Activated CD8-positive, alpha-beta memory T cell treated with anti-CD3 and anti-CD28 coated beads, Interleukin-2, amount 50 U/mL, for 48 hours (primary cell): Measurements from ENCODE around the gene CASP9.
"Not testable (repeated sequence)": the region's sequence is repeated elsewhere in the genome, so short reads cannot be mapped to it uniquely, and the experiment has no call there.

Experiments used
- DNase-seq: peaks from one replicate; pipeline ENCODE4 v3.0.0-alpha.2; 2020

CASP9 gene

GRCh38 chr1:15466955-15467625 lies 56.9 kb downstream of the CASP9 start:
- not testable (repeated sequence) for DNase-seq

- no peak for DNase-seq
Observed at GRCh38 chr1:15465674-15466073, 58.3 kb downstream of the CASP9 start.

DNA sequence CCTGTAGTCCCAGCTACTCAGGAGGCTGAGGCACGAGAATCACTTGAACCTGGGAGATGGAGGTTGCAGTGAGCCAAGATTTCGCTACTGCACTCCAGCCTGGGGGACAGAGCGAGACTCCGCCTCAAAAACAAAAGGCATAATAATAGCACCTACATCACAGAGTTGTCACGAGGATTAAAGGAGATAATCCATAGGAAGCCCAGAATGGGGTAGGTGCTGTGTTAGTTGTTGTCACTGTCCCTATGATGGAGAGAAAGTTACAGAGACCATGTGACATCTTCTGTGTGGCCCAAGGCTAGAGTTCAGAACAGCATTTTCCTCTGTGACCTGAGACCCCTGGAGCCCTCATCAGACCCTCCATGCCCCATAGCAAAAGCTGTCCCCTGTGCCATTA lies 60.1 kb downstream of the CASP9 start:
- DNase-seq = not testable (repeated sequence)

- not testable (repeated sequence) for DNase-seq
Observed at GRCh38 chr1:15463064-15463800, 60.8 kb downstream of the CASP9 start.

- no peak for DNase-seq
Observed at GRCh38 chr1:15460708-15461095, 63.3 kb downstream of the CASP9 start.

DNA sequence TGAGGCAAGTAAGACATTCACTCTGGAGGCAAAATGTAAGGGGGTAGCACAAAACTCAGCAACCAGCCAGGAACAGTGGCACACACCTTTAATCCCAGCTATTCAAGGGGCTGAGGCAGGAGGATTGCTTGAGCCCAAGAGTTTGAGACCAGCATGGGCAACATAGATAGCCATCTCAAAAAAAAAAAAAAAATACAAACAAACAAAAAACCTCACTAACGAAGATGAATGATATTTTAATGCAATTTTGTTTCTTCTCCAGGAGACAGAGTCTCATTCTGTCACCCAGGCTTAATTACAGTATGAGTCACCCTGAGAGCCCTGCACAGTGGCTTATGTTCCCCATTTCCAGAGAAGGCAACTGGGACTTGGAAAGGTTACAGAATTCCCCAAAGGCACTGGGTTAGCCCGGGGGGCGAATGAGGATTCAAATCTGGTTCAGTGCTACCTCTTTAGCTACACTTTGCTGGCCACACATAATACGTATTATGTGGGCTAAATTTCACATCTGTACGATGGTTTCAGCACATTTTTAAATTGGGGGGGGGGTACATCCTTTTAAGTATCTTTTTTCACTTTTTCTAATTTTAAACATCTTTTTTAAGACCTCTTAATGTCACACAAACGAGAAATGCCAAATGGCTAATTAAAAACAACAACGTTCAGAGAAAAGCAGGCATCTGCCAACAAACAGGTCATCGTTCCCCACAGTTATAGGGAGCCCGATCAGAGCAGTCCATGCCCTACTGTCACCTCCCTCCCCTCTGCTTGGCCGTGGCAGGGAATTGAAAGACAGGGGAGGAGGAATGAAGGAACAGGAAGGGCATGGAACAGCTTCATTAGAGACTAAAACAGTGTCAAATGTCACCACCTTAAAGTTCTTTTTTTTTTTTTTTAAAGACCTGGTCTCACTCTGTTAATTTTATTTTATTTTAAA lies 64.0 kb downstream of the CASP9 start:
- no peak for DNase-seq

- DNase-seq = not testable (repeated sequence)
Observed at GRCh38 chr1:15458388-15458787, 65.6 kb downstream of the CASP9 start.

DNA sequence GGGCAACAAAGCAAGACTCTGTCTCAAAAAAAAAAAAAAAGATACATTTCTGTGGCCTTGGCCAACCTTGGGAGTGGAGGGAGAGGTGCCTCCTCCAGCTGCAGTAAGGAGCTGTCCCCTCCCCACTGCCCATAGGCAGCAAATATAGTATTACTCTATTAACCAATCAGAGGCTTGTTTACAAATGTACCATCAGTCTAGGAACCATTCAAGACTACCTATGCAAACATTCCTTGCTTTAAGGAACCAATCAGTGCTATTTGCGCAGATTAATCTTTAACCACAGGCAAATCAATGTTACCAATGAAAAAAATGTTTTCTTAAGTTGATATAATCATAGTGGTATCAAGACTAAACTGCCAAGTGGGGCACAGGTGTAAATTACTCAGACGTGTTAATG lies 66.4 kb downstream of the CASP9 start:
- no peak for DNase-seq

DNA sequence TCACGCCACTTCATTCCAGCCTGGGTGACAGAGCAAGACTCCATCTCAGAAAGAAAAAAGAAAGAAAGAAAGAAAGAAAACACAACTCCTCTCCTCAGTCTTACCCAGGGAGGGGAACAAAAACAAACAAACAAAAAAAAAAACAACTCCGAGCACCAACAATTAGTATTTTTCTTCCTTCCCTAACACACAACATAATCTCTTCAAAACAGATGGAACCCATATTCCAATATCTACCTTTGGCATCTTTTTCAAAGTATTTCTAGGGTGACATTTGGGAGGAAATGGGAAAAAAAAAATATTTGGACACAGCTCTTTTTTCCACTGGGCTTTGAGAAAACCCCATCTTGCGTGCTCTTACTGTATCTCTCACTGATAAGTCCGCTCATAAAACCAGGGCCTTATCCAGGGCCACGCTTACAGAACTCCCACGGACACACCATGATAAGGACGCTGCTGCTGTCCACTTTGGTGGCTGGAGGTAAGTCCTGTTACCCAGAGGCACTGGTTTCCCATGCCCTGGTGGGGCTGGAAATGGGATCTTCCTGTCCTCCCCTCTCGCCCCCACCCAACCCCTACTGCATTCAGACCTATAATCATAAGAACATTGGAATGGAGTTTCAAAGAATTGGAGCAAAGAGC lies 67.6 kb downstream of the CASP9 start, which contains the start of gene CELA2A:
Gene CELA2A, plus strand, starts transcription at position 420 of the 642 bp plus-strand sequence. Its CDS starts 22 bp downstream, at position 442.
- no peak for DNase-seq

DNA sequence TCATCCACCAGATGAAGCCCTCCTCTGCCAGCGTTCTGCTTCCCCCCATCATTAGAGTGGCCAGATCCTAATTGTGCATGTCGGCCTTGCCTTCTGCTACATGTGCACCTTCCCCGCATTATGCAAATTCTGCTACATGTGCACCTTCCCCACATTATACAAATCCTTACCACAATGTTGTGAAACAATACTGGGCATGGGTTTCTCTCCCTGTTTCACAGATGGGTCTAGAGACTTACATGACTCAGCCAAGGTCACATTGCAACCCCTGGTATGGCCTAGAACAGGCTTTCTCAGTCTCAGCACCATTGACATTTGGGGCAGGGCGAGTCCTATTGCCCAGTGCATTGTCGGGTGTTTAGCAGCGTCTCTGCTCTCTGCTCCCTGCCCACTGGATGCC lies 68.5 kb downstream of the CASP9 start:
- DNase-seq = no peak

DNA sequence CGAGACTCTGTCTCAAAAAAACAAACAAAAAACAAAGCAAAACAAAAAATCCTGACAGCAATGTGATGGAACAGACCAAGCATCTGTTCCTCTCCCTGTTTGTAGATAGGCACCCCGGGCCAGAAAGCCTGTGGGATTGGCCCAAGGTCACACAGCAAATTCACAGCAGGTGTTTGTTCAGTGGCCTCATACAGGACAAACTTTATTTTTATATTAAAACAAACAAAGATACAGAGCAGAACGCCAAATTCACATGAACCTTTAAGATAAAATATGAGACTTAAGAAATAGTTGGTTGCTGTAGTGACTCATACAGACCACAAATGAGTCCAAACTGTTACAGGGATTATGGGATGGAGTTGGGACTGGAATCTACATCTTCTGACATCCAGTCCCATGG lies 69.8 kb downstream of the CASP9 start:
- DNase-seq = no peak

DNA sequence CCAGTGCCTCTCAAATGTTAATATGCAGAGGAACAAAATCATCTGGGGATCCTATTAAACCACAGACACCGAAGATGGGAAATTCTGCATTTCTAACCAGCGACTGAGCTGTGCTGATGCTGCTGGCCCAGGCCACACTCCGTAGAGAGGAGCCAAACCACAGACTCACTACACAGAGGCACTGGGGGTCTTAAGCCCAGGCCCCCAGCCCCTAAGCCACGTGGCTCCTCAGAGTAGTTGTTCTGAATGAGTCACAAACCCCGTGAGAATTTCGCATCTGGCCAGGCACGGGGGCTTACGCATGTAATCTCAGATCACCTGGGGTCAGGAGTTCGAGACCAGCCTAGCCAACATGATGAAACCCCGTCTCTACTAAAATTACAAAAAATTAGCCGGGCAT lies 70.3 kb downstream of the CASP9 start:
- DNase-seq = no peak

- no peak for DNase-seq
Observed at GRCh38 chr1:15452866-15453571, 71.0 kb downstream of the CASP9 start.

GRCh38 chr1:15452216-15452615 lies 71.8 kb downstream of the CASP9 start:
- no peak for DNase-seq

DNA sequence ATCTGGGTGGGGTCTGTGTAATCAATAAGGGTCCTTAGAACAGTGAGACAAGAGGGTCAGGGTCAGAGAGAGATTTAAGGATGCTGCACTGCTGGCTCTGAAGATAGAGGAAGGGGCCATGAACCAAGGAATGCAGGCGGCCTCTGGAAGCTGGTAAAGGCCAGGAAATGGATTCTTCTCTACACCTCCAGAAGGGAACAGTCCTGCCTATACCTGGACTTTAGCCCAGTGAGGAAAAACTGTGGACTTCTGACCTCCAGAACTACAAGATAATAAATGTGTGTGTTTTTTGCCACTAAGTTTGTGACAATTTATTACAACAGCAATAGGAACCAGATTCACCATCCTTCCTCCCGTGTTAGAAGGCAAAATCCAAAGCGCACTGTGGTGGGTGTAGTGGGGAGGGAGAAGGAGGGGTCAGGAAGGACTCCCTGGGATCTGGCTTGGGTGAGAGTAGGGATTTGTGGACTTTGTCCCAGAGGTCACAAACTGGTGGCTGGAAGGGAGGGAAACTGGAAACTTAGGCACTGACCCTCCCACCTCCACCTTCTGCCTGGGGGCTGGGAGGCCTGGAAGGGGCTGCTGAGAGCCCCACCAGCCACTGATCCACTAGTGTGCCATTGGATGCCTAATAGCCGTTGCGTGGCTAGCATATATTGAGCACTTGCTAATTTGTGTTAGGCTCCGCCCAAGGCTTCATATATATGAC lies 72.8 kb downstream of the CASP9 start:
- DNase-seq = no peak

DNA sequence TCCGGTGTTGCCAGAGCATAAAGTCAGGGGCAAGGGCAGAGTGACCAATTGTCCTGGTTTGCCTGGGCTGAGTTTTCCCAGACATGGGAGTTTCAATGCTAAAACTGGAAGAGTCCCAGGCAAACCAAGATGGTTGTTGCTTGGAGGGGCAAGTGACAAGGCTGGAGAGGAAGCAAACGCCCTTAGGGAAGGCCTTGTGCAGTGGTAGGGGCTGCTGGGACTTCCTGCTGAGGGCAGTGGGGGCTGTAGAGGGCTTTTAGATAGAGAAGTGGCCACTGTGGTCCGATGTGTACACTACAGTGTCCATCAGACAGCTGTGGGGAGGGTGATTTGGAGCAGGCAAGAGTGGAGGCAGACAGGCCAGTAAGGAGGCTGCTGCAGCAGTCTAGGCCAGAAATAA lies 74.4 kb downstream of the CASP9 start:
- no peak for DNase-seq

DNA sequence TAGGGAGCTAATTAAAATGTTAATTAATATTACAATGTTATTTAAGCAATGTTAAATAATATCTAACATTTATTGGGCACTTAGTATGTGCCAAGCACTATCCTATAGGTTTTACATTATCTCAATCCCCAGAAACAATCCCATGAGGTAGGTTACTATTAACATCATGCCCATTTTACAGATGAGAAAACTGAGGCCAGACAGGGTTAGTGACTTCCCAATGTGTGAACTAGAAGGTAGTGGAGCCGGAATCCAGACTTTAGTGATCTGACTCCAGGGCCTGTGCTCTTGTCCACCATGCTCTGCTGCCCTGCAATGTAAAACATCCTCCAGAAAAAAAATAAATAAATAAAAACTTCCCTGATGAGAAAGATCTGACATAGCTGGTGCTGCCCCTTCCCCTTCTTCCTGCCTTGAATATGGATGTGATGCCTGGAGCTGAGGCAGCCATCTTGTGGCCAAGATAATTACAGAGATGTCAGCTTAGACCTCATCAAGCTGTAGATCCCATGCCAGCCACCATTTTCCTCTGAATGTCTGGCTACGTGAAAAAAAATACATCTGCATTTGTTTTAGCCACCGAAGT lies 75.0 kb downstream of the CASP9 start:
- DNase-seq = no peak

- no peak for DNase-seq
Observed at GRCh38 chr1:15446212-15446611, 77.8 kb downstream of the CASP9 start.

DNA sequence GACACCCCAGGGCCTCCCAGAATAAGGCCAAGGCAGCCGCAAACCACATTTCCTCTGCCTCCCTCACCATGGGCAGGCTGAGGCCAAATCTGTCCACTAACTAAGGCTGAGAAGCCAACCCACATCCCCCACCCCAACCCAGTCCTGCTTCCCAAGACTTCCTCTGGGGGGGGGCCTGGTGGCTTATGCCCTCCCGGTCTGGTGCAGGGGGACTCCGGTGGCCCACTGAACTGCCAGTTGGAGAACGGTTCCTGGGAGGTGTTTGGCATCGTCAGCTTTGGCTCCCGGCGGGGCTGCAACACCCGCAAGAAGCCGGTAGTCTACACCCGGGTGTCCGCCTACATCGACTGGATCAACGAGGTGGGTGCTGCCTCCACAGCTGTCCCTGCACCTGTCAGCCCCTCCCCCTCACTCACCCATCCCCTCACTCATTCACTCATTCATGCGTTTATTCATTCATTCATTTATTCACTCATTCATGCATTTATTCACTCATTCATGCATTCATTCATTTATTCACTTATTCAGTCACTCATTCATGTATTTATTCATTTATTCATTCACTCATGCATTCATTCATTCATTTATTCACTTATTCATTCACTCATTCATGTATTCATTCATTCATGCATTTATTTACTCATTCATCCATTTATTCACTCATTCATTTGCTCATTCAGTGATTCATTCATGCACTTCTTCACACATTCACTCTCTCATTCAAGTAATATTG lies 78.5 kb downstream of the CASP9 start:
- DNase-seq = no peak
